GM23338 (cell line): ENCODE data around the gene PSMD2. TPM values are rescaled to one million over a fixed set of nuclear protein-coding genes. Genes with fewer than 3 reads are reported as not detected.

Experiments
- ATAC-seq: fragments of 200-7000 bp; cut with Tn5 transposase; 3 replicates; pipeline ENCODE4 v1.9.1; 2020
- DNase-seq: peaks from one replicate; pipeline ENCODE4 v3.0.0-alpha.2; 2015; ENCODE audit warnings: low spot score
- H2AFZ ChIP-seq: fragments of 200-600 bp; sonication (generic); 2 replicates; pipeline ENCODE4 v1.8.0; 2016; ENCODE audit warnings: antibody characterized with exemption, mild to moderate bottlenecking, moderate library complexity
- H3F3A ChIP-seq: fragments of 200-600 bp; sonication (generic); replicated peaks from 2 replicates; pipeline ENCODE4 v1.8.0; 2017; ENCODE audit warnings: antibody characterized with exemption, mixed run types, low read depth
- H3K27ac ChIP-seq: fragments of 200-600 bp; sonication (generic); 2 replicates; pipeline ENCODE4 v1.6.1; 2016; ENCODE audit warnings: low read depth
- H3K27me3 ChIP-seq: fragments of 200-600 bp; sonication (generic); 2 replicates; pipeline ENCODE4 v1.8.0; 2016; ENCODE audit warnings: mild to moderate bottlenecking, mixed run types, moderate library complexity; ENCODE audit not compliant: insufficient read depth
- H3K36me3 ChIP-seq: fragments of 200-600 bp; sonication (generic); 2 replicates; pipeline ENCODE4 v1.8.0; 2016; ENCODE audit warnings: mild to moderate bottlenecking; ENCODE audit not compliant: insufficient read depth
- H3K4me1 ChIP-seq: fragments of 200-600 bp; sonication (generic); 2 replicates; pipeline ENCODE4 v1.8.0; 2016; ENCODE audit warnings: mild to moderate bottlenecking, moderate library complexity; ENCODE audit not compliant: insufficient read depth
- H3K4me2 ChIP-seq: fragments of 200-600 bp; sonication (generic); 2 replicates; pipeline ENCODE4 v1.7.1; 2017; ENCODE audit warnings: mixed run types
- H3K4me3 ChIP-seq: fragments of 200-600 bp; sonication (generic); 2 replicates; pipeline ENCODE4 v1.6.1; 2016; ENCODE audit warnings: mixed run types
- H3K79me2 ChIP-seq: fragments of 200-600 bp; sonication (generic); replicated peaks from 2 replicates; pipeline ENCODE4 v1.8.0; 2017; ENCODE audit warnings: mild to moderate bottlenecking; ENCODE audit not compliant: insufficient read depth
- H3K9me2 ChIP-seq: fragments of 200-600 bp; sonication (generic); 2 replicates; pipeline ENCODE4 v1.8.0; 2017; ENCODE audit not compliant: insufficient read depth
- H4K20me1 ChIP-seq: fragments of 200-600 bp; sonication (generic); replicated peaks from 2 replicates; pipeline ENCODE4 v1.8.0; 2017; ENCODE audit warnings: mild to moderate bottlenecking; ENCODE audit not compliant: insufficient read depth
- H3K27ac Mint-ChIP-seq: 2 replicates; pipeline ENCODE4 v1.8.0; 2020; ENCODE audit warnings: inconsistent platforms, mild to moderate bottlenecking, moderate library complexity, mixed read lengths
- H3K27me3 Mint-ChIP-seq: 3 replicates; pipeline ENCODE4 v1.8.0; 2022; ENCODE audit warnings: low read depth, mild to moderate bottlenecking, moderate library complexity, mixed read lengths, inconsistent platforms; ENCODE audit not compliant: insufficient read depth, poor library complexity
- H3K36me3 Mint-ChIP-seq: 3 replicates; pipeline ENCODE4 v1.8.0; 2021; ENCODE audit warnings: low read depth, mild to moderate bottlenecking, inconsistent platforms, moderate library complexity, mixed read lengths
- H3K4me1 Mint-ChIP-seq: 3 replicates; pipeline ENCODE4 v1.8.0; 2020; ENCODE audit warnings: mild to moderate bottlenecking, inconsistent platforms, mixed read lengths
- H3K4me3 Mint-ChIP-seq: 3 replicates; pipeline ENCODE4 v1.8.0; 2021; ENCODE audit warnings: moderate library complexity, mild to moderate bottlenecking, inconsistent platforms, mixed read lengths
- H3K9me3 Mint-ChIP-seq: 3 replicates; pipeline ENCODE4 v1.8.0; 2020; ENCODE audit warnings: moderate library complexity, mild to moderate bottlenecking, inconsistent platforms, mixed read lengths
- CTCF ChIP-seq, 2 experiments: fragments of 200-600 bp in 1 of 2; sonication (generic) in 1 of 2; conservative IDR thresholded peaks; 2 replicates each; pipeline versions ENCODE4 v1.5.1 to v1.6.1; 2016 to 2017; ENCODE audit warnings: antibody characterized with exemption in 2 of 2, low read depth in 2 of 2, mild to moderate bottlenecking in 2 of 2, moderate library complexity in 1 of 2
- ETS1 ChIP-seq: IDR thresholded peaks from 2 replicates; pipeline ENCODE4 v1.6.1; 2016; ENCODE audit warnings: antibody characterized with exemption
- EZH2 ChIP-seq: fragments of 200-600 bp; sonication (generic); IDR thresholded peaks from one replicate; pipeline ENCODE4 v1.8.0; 2017; ENCODE audit warnings: antibody characterized with exemption, mild to moderate bottlenecking, low read depth; ENCODE audit not compliant: unreplicated experiment
- JUNB ChIP-seq: IDR thresholded peaks from one replicate; pipeline ENCODE4 v1.6.1; 2016; ENCODE audit warnings: antibody characterized with exemption; ENCODE audit not compliant: unreplicated experiment
- NANOG ChIP-seq: IDR thresholded peaks from 2 replicates; pipeline ENCODE4 v1.6.1; 2016; ENCODE audit warnings: antibody characterized with exemption, borderline replicate concordance
- REST ChIP-seq: IDR thresholded peaks from one replicate; pipeline ENCODE4 v1.6.1; 2018; ENCODE audit warnings: antibody characterized with exemption; ENCODE audit not compliant: unreplicated experiment
- STAT1 ChIP-seq: IDR thresholded peaks from one replicate; pipeline ENCODE4 v1.6.1; 2016; ENCODE audit warnings: antibody characterized with exemption; ENCODE audit not compliant: unreplicated experiment
- ZNF331 ChIP-seq: fragments of 250-450 bp; sonication (Bioruptor Pico); IDR thresholded peaks from 2 replicates; pipeline ENCODE4 v1.5.0; 2020; ENCODE audit warnings: low read depth, mild to moderate bottlenecking, moderate library complexity
- ZNF462 ChIP-seq: fragments of 250-450 bp; sonication (Bioruptor Pico); IDR thresholded peaks from 2 replicates; pipeline ENCODE4 v1.5.0; 2020; ENCODE audit warnings: mild to moderate bottlenecking, moderate library complexity
- polyA plus RNA-seq: library from polyadenylated mRNA; unstranded; fragments of >200 nt; fragmentation: Nextera tagmentation; extraction: Ambion mirVana; gene quantifications from 2 replicates; pipeline ENCODE4 v1.2.1, GENCODE V29; 2016
- total RNA-seq: library from RNA; depleted of rRNA; stranded (reverse); fragments of >200 nt; shearing (Covaris generic); gene quantifications from 2 replicates; pipeline ENCODE4 v1.2.3, GENCODE V29; 2014

Gene PSMD2
- total and polyA plus RNA-seq, 2 experiments from 2014 or later: 117 to 507 TPM

GRCh38 chr3:184333700-184334099, 34.7 kb downstream of the PSMD2 start (continued):
- no peak for TF ChIP-seq ZNF462

- Histone ChIP-seq H2AFZ (no peak overlapping the region), H3F3A (peaks cover 62% of the 10 kb centered on the region), H3K27ac (peak overlapping the region; percentile 98), H3K79me2 (peaks cover 32% of the 10 kb centered on the region), H3K4me1 (peaks cover 27% of the 10 kb centered on the region), H3K36me3 (peaks cover 39% of the 10 kb centered on the region), H3K4me2 (no peak overlapping the region), H3K4me3 (peak overlapping the region; percentile 86; the same call in 1 of the 2 replicates), H3K27me3 (no peaks in the 10 kb centered on the region), H4K20me1 (peaks cover 52% of the 10 kb centered on the region), H3K9me2 (no peaks in the 10 kb centered on the region)
- ATAC-seq (no peak), DNase-seq (no peak)
- Mint-ChIP-seq H3K36me3 (peaks cover 59% of the 10 kb centered on the region), H3K27ac (peak overlapping the region; percentile 38; the same call in 1 of the 2 replicates), H3K4me1 (peaks cover 32% of the 10 kb centered on the region), H3K9me3 (peaks cover 3% of the 10 kb centered on the region; the same call in 1 of the 3 replicates), H3K4me3 (no peak overlapping the region), H3K27me3 (peaks cover 36% of the 10 kb centered on the region)
- no peak for TF ChIP-seq NANOG
- TF ChIP-seq REST: no peak
- TF ChIP-seq CTCF (conservative IDR thresholded peaks at IDR 0.05; ENCODE audit: low read depth in 2 of 2): no peak
- TF ChIP-seq STAT1: no peak
- no peak for TF ChIP-seq ETS1
- no peak for TF ChIP-seq JUNB
- TF ChIP-seq ZNF331 (CRISPR knock-in tag): no peak
- no peak for TF ChIP-seq EZH2
These were observed 35.6 kb downstream of the PSMD2 start for GRCh38 chr3:184334470-184335158.
